DND-41 (cell line): Measurements from ENCODE around the gene ACSS3.

Experiments used
- CTCF ChIP-seq: IDR thresholded peaks from 2 replicates; pipeline ENCODE4 v1.5.1; 2012; ENCODE audit warnings: borderline replicate concordance, low read length, moderate library complexity, mild to moderate bottlenecking; ENCODE audit not compliant: poor library complexity, severe bottlenecking; ENCODE audit errors: extremely low read depth
- EZH2 ChIP-seq: IDR thresholded peaks from 3 replicates; pipeline ENCODE4 v1.6.1; 2012; ENCODE audit warnings: borderline replicate concordance, low read depth, mild to moderate bottlenecking, moderate library complexity, low read length, inconsistent platforms; ENCODE audit not compliant: severe bottlenecking

GRCh38 chr12:81123611-81124010, 45.7 kb downstream of the ACSS3 start:
- TF ChIP-seq CTCF (no peak), EZH2 (no peak)
